Esophagus muscularis mucosa (tissue), 4 donors: ENCODE data around the gene SPTB. TPM values are rescaled to one million over a fixed set of nuclear protein-coding genes. Genes with fewer than 3 reads are reported as not detected.

Experiments used
- DNase-seq: peaks from one replicate; pipeline ENCODE4 v3.0.0-alpha.2; 2017; ENCODE audit errors: extremely low spot score
- H3K27ac ChIP-seq, 4 donors: fragments of 200-600 bp; sonication (generic); replicated peaks in 1 of 4; 1 replicate in 3 of 4; 2 replicates in 1 of 4; pipeline ENCODE4 v1.5.1; 2016 to 2019; ENCODE audit warnings: mild to moderate bottlenecking in 1 of 4
- H3K27me3 ChIP-seq, 4 donors: fragments of 200-600 bp; sonication (generic); one replicate each; pipeline versions ENCODE4 v1.5.1 to v1.6.0; 2016 to 2019
- H3K36me3 ChIP-seq, 4 donors: fragments of 200-600 bp; sonication (generic); one replicate each; pipeline ENCODE4 v1.5.1; 2016 to 2019
- H3K4me1 ChIP-seq, 4 donors: fragments of 200-600 bp; sonication (generic); one replicate each; pipeline ENCODE4 v1.5.1; 2016 to 2019
- H3K4me3 ChIP-seq, 4 donors: fragments of 200-600 bp; sonication (generic); 1 replicate in 2 of 4; 2 replicates in 2 of 4; pipeline ENCODE4 v1.5.1; 2016 to 2019; ENCODE audit warnings: mild to moderate bottlenecking in 4 of 4, moderate library complexity in 1 of 4
- H3K9me3 ChIP-seq, 4 donors: fragments of 200-600 bp; sonication (generic); 1 replicate in 3 of 4; 2 replicates in 1 of 4; pipeline ENCODE4 v1.5.1; 2016 to 2019
- EP300 ChIP-seq: sonication (generic); formaldehyde crosslinking; IDR thresholded peaks from one replicate; pipeline ENCODE4 v1.6.1; 2017; ENCODE audit warnings: antibody characterized with exemption
- POLR2A ChIP-seq: fragments of 450-650 bp; IDR thresholded peaks from one replicate; pipeline ENCODE4 v1.6.1; 2017; ENCODE audit warnings: antibody characterized with exemption, moderate library complexity, mild to moderate bottlenecking, low read depth
- POLR2AphosphoS5 ChIP-seq, 2 donors: sonication (generic); formaldehyde crosslinking; IDR thresholded peaks; one replicate each; pipeline ENCODE4 v1.6.1; 2017; ENCODE audit warnings: antibody characterized with exemption in 2 of 2
- WGBS: methylation state at CpG from one replicate; pipeline ENCODE4 v1.1.5; 2018; 5-methylcytosine and 5-hydroxymethylcytosine counted together
- intact Hi-C: fragments of 100-400 bp; cut with DNase I; formaldehyde crosslinking; loops from one replicate; pipeline ENCODE4 v1.15.1; 2023
- total RNA-seq, 4 donors: library from RNA; depleted of rRNA; stranded (reverse); fragments of >200 nt; gene quantifications; one replicate each; pipeline versions ENCODE4 v1.1.0 to v1.2.1, GENCODE V29; 2016
- TF ChIP-seq, protein P1 (sequence below), 3 experiments: fragments of 200-600 bp in 2 of 3; fragments of 450-650 bp in 1 of 3; sonication (generic) in 2 of 3; IDR thresholded peaks; one replicate each; pipeline ENCODE4 v1.5.1; 2017 to 2019; ENCODE audit warnings: antibody characterized with exemption in 3 of 3, mild to moderate bottlenecking in 2 of 3, moderate library complexity in 1 of 3

The SPTB gene
- total RNA-seq, 4 donors from 2014 or later, result 0.83 to 2.5 (median 1.8) TPM

DNA sequence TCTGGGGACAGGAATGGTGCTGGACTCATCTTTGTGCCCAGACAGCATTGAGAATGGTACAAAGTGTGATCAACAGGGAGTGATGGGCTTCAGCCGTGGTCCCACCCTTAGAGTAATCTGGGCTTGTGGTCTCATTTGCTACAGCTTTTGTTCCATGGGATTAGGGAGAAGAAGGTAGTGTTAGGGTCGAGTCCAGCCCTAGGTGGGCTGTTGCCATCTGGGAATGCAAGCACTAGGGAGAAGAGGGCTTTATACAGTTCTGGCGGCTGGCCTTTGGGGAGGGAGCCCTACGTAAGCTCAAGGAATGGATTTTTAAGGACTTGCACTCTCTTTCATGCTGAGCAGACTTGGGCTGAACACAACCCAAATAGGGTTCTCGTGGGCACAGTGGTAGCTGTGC is 170.6 kb downstream of the SPTB start:
- H3K27ac ChIP-seq, result peak overlapping the region; percentile 86 to 91 (median 88)
- peak overlapping the region in 2 of 4 donors; percentile 5 to 21 for H3K4me3 ChIP-seq
- H3K4me1 ChIP-seq, result peaks cover 52 to 73% (median 68%) of the 10 kb centered on the region in 4 donors
- TF ChIP-seq, protein P1, sequence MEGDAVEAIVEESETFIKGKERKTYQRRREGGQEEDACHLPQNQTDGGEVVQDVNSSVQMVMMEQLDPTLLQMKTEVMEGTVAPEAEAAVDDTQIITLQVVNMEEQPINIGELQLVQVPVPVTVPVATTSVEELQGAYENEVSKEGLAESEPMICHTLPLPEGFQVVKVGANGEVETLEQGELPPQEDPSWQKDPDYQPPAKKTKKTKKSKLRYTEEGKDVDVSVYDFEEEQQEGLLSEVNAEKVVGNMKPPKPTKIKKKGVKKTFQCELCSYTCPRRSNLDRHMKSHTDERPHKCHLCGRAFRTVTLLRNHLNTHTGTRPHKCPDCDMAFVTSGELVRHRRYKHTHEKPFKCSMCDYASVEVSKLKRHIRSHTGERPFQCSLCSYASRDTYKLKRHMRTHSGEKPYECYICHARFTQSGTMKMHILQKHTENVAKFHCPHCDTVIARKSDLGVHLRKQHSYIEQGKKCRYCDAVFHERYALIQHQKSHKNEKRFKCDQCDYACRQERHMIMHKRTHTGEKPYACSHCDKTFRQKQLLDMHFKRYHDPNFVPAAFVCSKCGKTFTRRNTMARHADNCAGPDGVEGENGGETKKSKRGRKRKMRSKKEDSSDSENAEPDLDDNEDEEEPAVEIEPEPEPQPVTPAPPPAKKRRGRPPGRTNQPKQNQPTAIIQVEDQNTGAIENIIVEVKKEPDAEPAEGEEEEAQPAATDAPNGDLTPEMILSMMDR (IDR thresholded peaks at IDR 0.05), result no peak
- TF ChIP-seq POLR2AphosphoS5 (IDR thresholded peaks at IDR 0.05) (no peak), EP300 (no peak), POLR2A (no peak)
- peaks cover 0 to 10% (median 5%) of the 10 kb centered on the region in 4 donors for H3K9me3 ChIP-seq
- WGBS, result 63% methylated on average over 5 of the region's 5 CpGs
- DNase-seq, result no peak
- H3K36me3 ChIP-seq, result no peaks in the 10 kb centered on the region
- H3K27me3 ChIP-seq, result no peaks in the 10 kb centered on the region
- intact Hi-C loops, result no loop called here

DNA sequence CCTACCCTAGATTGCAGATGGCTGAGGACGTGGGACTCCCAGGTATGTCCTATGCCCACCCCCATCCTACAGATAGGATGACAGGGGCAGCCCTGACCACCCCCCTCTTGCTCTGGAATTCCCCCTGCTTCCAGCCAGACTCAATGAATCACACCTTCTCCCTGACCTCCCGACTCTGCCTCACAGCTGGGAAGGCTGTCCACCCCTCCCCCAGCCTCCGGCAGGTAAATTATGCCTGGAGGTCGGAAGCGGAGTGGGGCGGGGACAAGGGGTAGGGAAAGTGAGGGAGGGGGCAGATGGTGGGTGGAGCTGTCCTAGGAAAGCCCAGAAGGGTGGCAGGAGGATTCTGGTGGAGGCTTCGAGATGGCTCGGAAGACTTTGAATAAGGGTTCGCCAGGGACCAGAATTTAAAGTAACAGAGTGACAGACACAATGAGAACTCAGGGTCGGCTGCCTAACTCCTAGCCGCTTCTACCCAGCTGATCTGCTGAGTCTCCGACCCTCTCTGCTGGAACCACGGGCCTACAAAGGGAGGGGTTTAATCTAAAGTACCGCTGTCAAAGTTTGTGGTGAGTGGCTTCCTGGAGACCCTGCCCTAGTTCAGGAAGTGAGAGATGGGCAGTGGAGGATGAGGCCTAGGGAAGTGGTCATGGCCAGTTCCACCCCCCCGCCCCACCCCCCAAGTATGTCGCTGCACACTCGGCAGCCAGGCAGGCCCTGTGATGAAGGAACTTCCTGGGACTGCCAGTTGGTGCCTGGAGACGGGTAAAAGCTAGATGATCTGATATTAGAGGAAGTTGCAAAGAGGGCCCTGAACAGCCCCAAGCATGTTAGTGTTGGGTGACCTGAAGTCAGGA is 171.3 kb downstream of the SPTB start:
- 60% methylated on average over 18 of the region's 18 CpGs for WGBS

DNA sequence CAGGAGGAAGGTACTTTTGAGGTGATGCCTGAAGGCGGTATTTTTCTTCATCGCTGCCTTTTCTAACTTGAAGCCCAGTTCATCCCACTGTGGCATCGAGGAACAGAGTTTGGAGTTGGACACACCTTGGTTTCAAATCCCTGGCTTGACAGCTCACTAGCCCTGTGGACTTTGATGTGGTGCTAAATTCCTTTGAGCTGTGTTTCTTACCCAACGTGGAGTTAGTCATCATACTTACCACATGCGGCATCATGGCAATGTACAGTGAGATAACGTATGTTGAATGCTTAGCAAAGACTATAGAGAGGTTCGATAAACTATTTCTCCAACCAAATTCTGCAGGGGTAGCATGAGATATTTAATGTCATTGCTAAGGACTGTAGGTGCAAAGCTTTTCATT is 172.0 kb downstream of the SPTB start:
- H3K4me3 ChIP-seq, result no peak overlapping the region
- no peaks in the 10 kb centered on the region for H3K36me3 ChIP-seq
- no peak for DNase-seq
- H3K4me1 ChIP-seq, result peaks cover 60 to 87% (median 79%) of the 10 kb centered on the region in 4 donors
- TF ChIP-seq POLR2AphosphoS5 (IDR thresholded peaks at IDR 0.05), result no peak
- peaks cover 0 to under 1% (median 0%) of the 10 kb centered on the region in 4 donors for H3K9me3 ChIP-seq
- intact Hi-C loops, result no loop called here
- H3K27ac ChIP-seq, result peak overlapping the region; percentile 86 to 91 (median 88)
- no peaks in the 10 kb centered on the region for H3K27me3 ChIP-seq
- 67% methylated on average over 7 of the region's 7 CpGs for WGBS

More for the DNA sequence above, 171.3 kb downstream of the SPTB start:
- peaks cover 0 to 7% (median 2%) of the 10 kb centered on the region in 4 donors for H3K9me3 ChIP-seq
- H3K27me3 ChIP-seq, result no peaks in the 10 kb centered on the region
- no peaks in the 10 kb centered on the region for H3K36me3 ChIP-seq
- DNase-seq, result no peak
- TF ChIP-seq, protein P1 (IDR thresholded peaks at IDR 0.05), result no peak
- no peak for TF ChIP-seq POLR2AphosphoS5 (IDR thresholded peaks at IDR 0.05)
- TF ChIP-seq EP300, result no peak
- TF ChIP-seq POLR2A, result no peak
- peaks cover 59 to 81% (median 75%) of the 10 kb centered on the region in 4 donors for H3K4me1 ChIP-seq
- peak overlapping the region; percentile 86 to 91 (median 88) for H3K27ac ChIP-seq
- peak overlapping the region in 3 of 4 donors; percentile 0 to 21 (median 5) for H3K4me3 ChIP-seq
- intact Hi-C loops, result no loop called here

- TF ChIP-seq EP300 (no peak), POLR2A (no peak), POLR2AphosphoS5 (IDR thresholded peaks at IDR 0.05) (no peak)
- TF ChIP-seq, protein P1 (IDR thresholded peaks at IDR 0.05), result no peak
- Histone ChIP-seq H3K4me3 (peak overlapping the region; percentile 74 to 87 (median 84)), H3K27ac (peak overlapping the region; percentile 86 to 91 (median 88)), H3K27me3 (no peaks in the 10 kb centered on the region), H3K4me1 (peaks cover 60 to 87% (median 79%) of the 10 kb centered on the region in 4 donors), H3K9me3 (no peaks in the 10 kb centered on the region), H3K36me3 (no peaks in the 10 kb centered on the region)
- 59% methylated on average over 12 of the region's 14 CpGs for WGBS
- no peak for DNase-seq
- intact Hi-C loops, result no loop called here
Measured at GRCh38 chr14:64706593-64707193, 173.0 kb downstream of the SPTB start.

- Histone ChIP-seq H3K4me1 (peaks cover 56 to 83% (median 75%) of the 10 kb centered on the region in 4 donors), H3K9me3 (no peaks in the 10 kb centered on the region), H3K27me3 (no peaks in the 10 kb centered on the region), H3K27ac (peak overlapping the region; percentile 86 to 91 (median 88)), H3K4me3 (peak overlapping the region; percentile 74 to 87 (median 84)), H3K36me3 (no peaks in the 10 kb centered on the region)
- TF ChIP-seq, protein P1 (IDR thresholded peaks at IDR 0.05), result no peak
- TF ChIP-seq EP300, result no peak
- no peak for TF ChIP-seq POLR2A
- no peak for TF ChIP-seq POLR2AphosphoS5 (IDR thresholded peaks at IDR 0.05)
- 70% methylated on average over 4 of the region's 4 CpGs for WGBS
- no peak for DNase-seq
- intact Hi-C loops, result no loop called here
Measured at GRCh38 chr14:64706119-64706592, 173.6 kb downstream of the SPTB start.
